ENCODE measurements around the gene PBLD. TPM values are rescaled to one million over a fixed set of nuclear protein-coding genes. Genes with fewer than 3 reads are reported as not detected.

Gene PBLD
- total RNA-seq, 1 experiment from 2014 or later, result 3.5 TPM

GRCh38 chr10:68302503-68302823, 30.3 kb downstream of the PBLD start:
- Histone ChIP-seq H3K14ac (ENCODE audit: insufficient read depth, low read length) (no peak overlapping the region), H3K4ac (ENCODE audit: low read depth, low read length) (no peak overlapping the region), H2BK20ac (ENCODE audit: low read depth, low read length, poor library complexity, severe bottlenecking) (no peak overlapping the region), H4K8ac (replicated peaks; ENCODE audit: insufficient read length, low read depth, low read length) (no peak overlapping the region), H3K27me3 (ENCODE audit: insufficient read depth, low read length) (no peaks in the 10 kb centered on the region), H3K56ac (ENCODE audit: insufficient read length, low read depth, low read length) (no peak overlapping the region), H4K91ac (ENCODE audit: insufficient read length, low read depth, low read length) (no peak overlapping the region), H4K20me1 (ENCODE audit: control insufficient read depth, insufficient read depth, insufficient read length) (no peaks in the 10 kb centered on the region), H3K23ac (ENCODE audit: insufficient read length, low read depth, low read length) (no peak overlapping the region), H3K4me2 (ENCODE audit: insufficient read depth, insufficient read length, low read length) (no peak overlapping the region), H3T11ph (ENCODE audit: low read length) (no peak overlapping the region), H2BK15ac (ENCODE audit: low read depth, low read length) (no peak overlapping the region), H3K27ac (ENCODE audit: insufficient read length, low read depth, low read length) (no peak overlapping the region), H3K23me2 (ENCODE audit: insufficient read length, low read depth, low read length, poor library complexity, severe bottlenecking) (no peaks in the 10 kb centered on the region), H3K79me1 (ENCODE audit: insufficient read depth, low read depth, low read length, poor library complexity, severe bottlenecking) (no peaks in the 10 kb centered on the region), H2AK5ac (ENCODE audit: insufficient read length, low read length) (no peak overlapping the region), H3K4me1 (ENCODE audit: insufficient read depth, low read length) (no peaks in the 10 kb centered on the region), H4K5ac (ENCODE audit: insufficient read length, low read depth, low read length) (no peak overlapping the region), H3K18ac (ENCODE audit: insufficient read length, low read depth, low read length) (no peak overlapping the region), H3K79me2 (ENCODE audit: insufficient read depth, low read length) (no peaks in the 10 kb centered on the region), H3K9ac (ENCODE audit: extremely low read depth, insufficient read length, low read length) (no peak overlapping the region), H2AFZ (ENCODE audit: low read length) (no peak overlapping the region), H3K9me3 (ENCODE audit: control insufficient read depth, low read depth, low read length) (no peaks in the 10 kb centered on the region), H2BK5ac (ENCODE audit: insufficient read length, low read length) (no peak overlapping the region), H2BK120ac (ENCODE audit: low read depth, low read length, poor library complexity, severe bottlenecking) (no peak overlapping the region), H2BK12ac (ENCODE audit: insufficient read length, low read depth, low read length) (no peak overlapping the region)
- DNase-seq, result no peak
- H3K27ac Mint-ChIP-seq, result no peak overlapping the region
- no peaks in the 10 kb centered on the region for H3K27me3 Mint-ChIP-seq (ENCODE audit: low read depth)
- H3K36me3 Mint-ChIP-seq (ENCODE audit: insufficient read depth in 1 of 3, low read depth in 3 of 3), result no peaks in the 10 kb centered on the region
- no peaks in the 10 kb centered on the region for H3K9me3 Mint-ChIP-seq
- H3K4me1 Mint-ChIP-seq, result peaks cover 9 to 15% of the 10 kb centered on the region in 2 experiments
- WGBS (ENCODE audit: extremely low coverage, insufficient read length, low lambda C conversion rate), result no CpG with 5 or more reads among the region's 2 CpGs
- no peak overlapping the region for H3K4me3 Mint-ChIP-seq
- TF ChIP-seq, protein P1, sequence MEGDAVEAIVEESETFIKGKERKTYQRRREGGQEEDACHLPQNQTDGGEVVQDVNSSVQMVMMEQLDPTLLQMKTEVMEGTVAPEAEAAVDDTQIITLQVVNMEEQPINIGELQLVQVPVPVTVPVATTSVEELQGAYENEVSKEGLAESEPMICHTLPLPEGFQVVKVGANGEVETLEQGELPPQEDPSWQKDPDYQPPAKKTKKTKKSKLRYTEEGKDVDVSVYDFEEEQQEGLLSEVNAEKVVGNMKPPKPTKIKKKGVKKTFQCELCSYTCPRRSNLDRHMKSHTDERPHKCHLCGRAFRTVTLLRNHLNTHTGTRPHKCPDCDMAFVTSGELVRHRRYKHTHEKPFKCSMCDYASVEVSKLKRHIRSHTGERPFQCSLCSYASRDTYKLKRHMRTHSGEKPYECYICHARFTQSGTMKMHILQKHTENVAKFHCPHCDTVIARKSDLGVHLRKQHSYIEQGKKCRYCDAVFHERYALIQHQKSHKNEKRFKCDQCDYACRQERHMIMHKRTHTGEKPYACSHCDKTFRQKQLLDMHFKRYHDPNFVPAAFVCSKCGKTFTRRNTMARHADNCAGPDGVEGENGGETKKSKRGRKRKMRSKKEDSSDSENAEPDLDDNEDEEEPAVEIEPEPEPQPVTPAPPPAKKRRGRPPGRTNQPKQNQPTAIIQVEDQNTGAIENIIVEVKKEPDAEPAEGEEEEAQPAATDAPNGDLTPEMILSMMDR (conservative IDR thresholded peaks at IDR 0.05), result no peak
